GM18909 (cell line): ENCODE results near the gene CTXN1.
"Not testable (repeated sequence)": the region's sequence is repeated elsewhere in the genome, so short reads cannot be mapped to it uniquely, and the experiment has no call there.

ENCODE experiments used
- ATAC-seq: cut with Tn5 transposase; IDR thresholded peaks from one replicate; pipeline ENCODE4 v1.9.1; 2021; ENCODE audit warnings: mild to moderate bottlenecking; ENCODE audit not compliant: unreplicated experiment, poor library complexity

CTXN1 gene

GRCh38 chr19:7926021-7926726 is at the start of gene CTXN1:
TSS of gene CTXN1 (minus strand) at chr19:7926135. CDS start at chr19:7925538, 597 bp downstream.
- ATAC-seq: no peak

- no peak for ATAC-seq
These were observed 49.1 kb upstream of the CTXN1 start for GRCh38 chr19:7975037-7975436.

DNA sequence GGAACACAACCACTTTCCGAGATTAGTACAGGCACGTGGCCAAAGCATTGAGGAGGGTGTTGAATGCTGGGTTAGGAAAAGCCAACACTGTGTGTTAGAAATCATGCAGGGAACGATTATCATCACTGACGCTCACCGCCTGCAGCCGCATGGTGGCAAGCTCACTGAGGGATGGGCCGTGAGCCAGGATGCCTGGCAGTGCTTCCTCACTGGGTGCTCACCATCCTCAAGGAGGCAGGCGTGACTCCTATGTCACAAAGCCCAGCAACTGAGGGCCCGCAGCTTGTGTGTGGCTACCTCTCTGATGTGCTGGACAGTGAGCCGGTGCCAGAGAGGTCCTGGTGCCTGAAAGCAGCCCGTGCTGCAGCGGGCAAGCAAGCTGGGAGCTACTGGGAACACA is 47.9 kb upstream of the CTXN1 start:
- no peak for ATAC-seq

- no peak for ATAC-seq
These were observed 45.9 kb upstream of the CTXN1 start for GRCh38 chr19:7971553-7972520.

- no peak for ATAC-seq
These were observed 44.9 kb upstream of the CTXN1 start for GRCh38 chr19:7970716-7971448.

DNA sequence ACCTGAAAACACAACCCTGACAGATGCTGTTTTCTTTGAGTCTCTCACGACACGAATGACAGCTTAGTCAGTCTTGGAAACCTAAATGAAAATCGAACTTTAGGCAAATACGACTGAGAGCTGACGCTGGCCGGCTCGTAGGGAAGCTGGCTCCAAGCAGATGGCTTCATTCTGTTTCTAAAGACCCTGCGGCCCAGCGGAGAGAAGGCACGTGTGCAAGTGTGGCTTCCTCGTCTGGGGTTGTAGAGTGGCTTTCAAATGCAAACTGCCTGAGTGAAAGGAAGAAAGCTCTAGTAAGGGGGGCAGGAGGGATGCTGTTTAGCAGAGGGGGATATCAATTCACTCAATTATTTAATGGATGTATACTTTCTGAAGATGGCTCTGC is 43.6 kb upstream of the CTXN1 start:
- no peak for ATAC-seq

- ATAC-seq: no peak
These were observed 43.0 kb upstream of the CTXN1 start for GRCh38 chr19:7968796-7969554.

DNA sequence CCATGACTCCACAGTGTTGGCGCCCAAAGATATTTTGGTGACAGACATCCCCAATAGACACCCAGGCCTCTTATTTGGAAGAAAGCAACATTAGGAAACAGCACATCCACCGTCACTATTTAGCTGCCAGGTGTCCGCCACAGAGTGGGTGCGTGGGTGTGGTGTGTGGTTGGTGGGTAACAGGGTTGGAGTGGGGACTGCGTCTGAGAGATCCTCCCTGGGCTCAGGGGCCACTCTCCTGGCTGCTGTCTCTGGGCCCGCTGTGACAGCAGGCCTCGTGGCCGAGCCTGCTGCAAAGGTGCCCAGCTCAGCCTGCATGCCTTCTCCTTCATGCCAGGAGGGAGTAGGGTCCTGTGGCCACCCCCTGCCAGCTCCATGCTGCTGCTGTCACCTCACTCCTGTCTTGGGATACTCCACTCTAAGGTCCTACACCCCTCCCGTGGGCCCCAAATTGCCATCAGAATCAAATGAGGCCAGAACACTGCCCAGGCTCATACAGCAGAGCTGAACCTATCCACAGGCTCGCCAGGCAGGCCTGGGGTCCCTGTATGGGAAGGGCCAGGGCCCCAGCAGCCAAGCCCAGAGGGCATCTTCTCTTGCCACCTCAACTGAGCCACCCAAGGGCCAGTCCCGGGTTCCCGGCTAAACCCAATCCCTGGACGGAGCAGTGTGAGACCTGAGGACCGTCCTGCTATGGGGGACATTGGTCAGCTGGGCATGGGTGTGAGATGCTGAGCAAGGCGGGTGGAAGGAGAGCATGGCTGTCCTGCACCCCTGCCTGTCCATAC is 42.3 kb upstream of the CTXN1 start:
- no peak for ATAC-seq

GRCh38 chr19:7965921-7966665 is 40.2 kb upstream of the CTXN1 start:
- no peak for ATAC-seq

GRCh38 chr19:7965259-7965841 is 39.4 kb upstream of the CTXN1 start:
- ATAC-seq: no peak

DNA sequence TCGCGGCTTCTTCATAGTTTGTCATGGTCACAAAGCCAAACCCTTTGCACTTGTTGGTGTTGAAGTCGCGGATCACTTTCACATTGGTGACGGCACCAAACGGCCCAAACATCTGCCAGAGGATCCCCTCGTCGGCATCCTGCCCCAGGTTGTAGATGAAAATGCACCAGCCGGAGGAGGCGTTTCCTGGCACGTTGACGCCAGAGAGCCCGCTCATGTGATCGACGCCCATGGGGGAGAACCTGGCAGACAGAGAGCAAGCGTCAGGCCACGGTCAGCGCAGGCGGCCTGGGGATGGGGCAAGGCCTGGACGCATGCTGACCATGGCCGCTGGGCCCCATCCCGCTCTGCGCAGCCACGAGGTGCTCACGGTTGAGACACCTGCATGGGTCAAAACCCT is 37.6 kb upstream of the CTXN1 start:
- ATAC-seq: no peak

DNA sequence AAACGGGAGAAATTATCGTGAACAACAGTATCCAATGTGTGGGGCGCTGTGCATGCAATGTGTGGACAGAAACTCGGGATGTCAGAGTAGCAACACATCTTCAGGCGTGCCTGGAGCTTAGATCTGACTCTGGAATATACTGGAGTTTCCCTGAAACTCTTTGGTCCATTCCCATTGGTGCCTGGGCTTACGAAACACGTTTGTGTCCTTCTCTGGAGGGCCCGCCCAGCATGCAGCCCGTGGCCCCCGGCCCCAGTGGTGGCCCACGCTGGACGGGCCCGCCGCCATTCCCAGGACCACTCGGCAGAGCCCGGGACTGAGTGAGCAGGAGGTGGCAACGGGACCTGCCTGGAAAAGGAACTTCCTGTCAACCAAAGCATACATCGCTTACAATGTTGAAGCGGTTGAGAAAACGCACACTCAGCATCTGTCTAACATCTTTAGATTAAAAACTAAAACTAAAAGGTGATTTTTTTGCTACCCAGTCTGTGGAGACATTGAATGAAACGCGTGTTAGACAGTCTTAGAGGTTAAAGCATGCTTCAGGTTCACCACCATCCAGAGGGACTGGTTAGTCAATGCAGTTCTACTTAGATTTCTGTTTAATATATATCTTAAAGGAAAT is 36.8 kb upstream of the CTXN1 start:
- ATAC-seq: no peak

DNA sequence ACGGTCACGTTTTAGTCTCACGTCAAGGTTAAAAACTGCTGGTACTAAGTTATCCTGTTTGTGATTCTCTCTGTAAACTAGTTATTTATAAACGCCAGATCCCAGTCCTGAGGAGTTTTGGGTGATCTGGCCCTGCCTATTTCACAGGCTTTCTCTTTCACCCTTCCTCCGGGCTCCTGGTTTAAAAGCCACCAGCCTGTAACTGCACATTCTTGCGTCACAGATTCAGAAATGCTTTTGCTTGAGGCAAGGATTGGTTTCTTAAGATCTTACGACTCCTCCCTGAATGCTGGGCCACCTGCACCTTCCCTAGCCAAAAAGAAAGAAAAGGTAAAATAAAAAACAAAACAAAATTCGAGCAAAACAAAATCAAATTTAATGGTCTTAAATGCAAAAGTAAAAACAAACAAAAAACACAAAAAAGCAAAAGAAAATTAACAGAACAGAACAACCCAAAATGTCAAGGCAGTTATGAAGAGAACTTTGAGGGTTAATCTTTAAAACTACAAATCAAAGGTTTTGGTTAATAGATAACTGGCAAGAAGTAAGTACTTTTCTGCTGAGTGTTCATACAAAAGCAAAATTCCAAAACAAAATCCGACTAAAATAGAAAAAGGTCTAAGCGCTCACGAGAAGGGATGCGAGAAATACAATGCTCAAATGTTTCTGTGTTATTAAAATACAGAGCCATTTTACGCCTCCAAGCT is 36.1 kb upstream of the CTXN1 start:
- no peak for ATAC-seq

GRCh38 chr19:7961082-7961481 is 35.1 kb upstream of the CTXN1 start:
- ATAC-seq: not testable (repeated sequence)

DNA sequence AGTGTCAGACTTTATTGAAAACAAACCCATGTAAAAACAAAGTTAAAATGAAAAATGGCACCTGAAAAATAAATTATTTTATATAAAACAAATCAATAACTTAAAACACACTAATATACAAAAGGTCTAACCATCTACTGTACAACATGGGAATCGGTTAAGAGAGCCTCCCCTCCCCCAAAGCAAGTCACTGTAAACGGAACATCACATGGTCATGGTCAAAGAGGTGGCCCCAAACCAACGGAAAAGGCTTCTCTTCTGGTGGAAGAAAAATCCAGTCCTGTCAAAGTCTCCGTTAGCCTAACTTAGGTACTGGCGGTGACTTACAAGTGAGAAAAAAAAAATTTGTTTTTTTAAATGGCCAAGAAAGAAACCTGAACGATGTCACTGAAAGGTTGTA is 33.3 kb upstream of the CTXN1 start:
- no peak for ATAC-seq

GRCh38 chr19:7955696-7956095 is 29.8 kb upstream of the CTXN1 start:
- ATAC-seq: no peak

DNA sequence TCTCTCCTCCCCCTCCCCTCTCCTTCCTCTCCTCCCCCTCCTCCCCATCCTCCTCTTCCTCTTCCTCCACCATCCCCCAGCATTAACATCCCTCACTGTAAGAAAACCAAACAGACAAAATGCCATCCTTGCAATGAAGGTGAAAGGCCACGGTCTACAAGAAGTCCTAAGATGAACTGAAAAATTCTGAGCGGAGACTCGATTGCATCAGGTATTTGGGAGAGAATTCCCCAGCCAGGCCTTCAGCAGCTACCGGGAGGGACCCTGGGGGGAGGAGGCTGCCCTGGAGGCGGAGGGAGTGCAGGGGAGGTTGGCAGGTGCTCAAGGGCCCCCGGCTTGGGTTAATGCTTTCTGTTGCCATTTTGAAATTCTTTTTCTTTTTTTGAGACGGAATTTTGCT is 27.6 kb upstream of the CTXN1 start:
- no peak for ATAC-seq
